Measurements from ENCODE around the gene ADGRV1. TPM values are rescaled to one million over a fixed set of nuclear protein-coding genes. Genes with fewer than 3 reads are reported as not detected.

Gene ADGRV1
- total RNA-seq, 4 donors from 2014 or later, result 0.25 to 0.60 (median 0.56) TPM; not detected in 1

GRCh38 chr5:90824436-90824835 is 265.8 kb downstream of the ADGRV1 start:
- DNase-seq (ENCODE audit: low spot score), result no peak
- ATAC-seq (ENCODE audit: low FRiP score), result no peak

DNA sequence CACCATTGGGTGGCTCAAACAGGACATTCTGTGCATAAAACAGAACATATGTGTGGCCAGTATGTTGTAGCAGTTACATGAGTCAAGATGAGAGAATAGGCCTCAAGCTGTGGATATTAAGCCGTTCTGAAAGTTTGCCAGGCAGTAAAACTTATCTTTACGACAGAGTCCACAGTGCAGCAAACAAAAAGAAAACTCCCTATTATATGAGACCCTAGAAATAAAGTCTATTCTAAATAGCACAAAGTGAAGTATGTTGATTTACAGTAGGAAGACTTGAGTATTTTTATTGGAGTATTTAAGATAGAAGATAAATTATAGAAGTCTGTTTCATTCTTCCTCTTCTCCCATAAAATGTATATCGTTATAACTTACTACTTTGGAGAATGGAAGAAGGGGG is 271.5 kb downstream of the ADGRV1 start:
- no peak for TF ChIP-seq CTCF (IDR thresholded peaks at IDR 0.05)
- ATAC-seq (ENCODE audit: low FRiP score), result no peak
- no peak for DNase-seq (ENCODE audit: low spot score)

More at GRCh38 chr5:90824436-90824835, 265.8 kb downstream of the ADGRV1 start:
- no peak for TF ChIP-seq CTCF (IDR thresholded peaks at IDR 0.05)

DNA sequence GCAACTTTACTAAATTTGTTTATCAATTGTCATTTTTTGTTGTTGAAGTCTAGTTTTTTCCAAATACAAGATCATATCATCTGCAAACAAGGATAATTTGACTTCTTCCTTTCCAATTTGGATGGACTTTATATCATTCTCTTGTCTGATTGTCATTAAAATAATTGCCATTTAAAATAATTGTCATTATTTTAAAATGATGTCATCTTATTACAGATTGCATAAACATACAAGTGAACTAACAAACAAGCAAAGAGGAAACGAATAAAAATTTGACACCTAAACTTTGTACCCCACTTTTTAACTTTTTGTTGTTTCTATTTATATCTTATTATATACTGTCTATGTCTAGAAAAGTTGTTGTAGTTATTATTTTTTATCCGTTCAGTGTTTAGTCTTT is 275.2 kb downstream of the ADGRV1 start:
- DNase-seq (ENCODE audit: low spot score), result no peak
- TF ChIP-seq CTCF (IDR thresholded peaks at IDR 0.05), result no peak
- ATAC-seq (ENCODE audit: low FRiP score), result no peak

- DNase-seq (ENCODE audit: low spot score) (no peak), ATAC-seq (ENCODE audit: low FRiP score) (no peak)
- TF ChIP-seq CTCF (IDR thresholded peaks at IDR 0.05), result no peak
Measured at GRCh38 chr5:90834711-90835110, 276.1 kb downstream of the ADGRV1 start.

- ATAC-seq (ENCODE audit: low FRiP score) (no peak), DNase-seq (ENCODE audit: low spot score) (no peak)
- TF ChIP-seq CTCF (IDR thresholded peaks at IDR 0.05), result no peak
Measured at GRCh38 chr5:90843443-90843842, 284.8 kb downstream of the ADGRV1 start.

GRCh38 chr5:90844931-90845330 is 286.3 kb downstream of the ADGRV1 start:
- DNase-seq (ENCODE audit: low spot score), result no peak
- ATAC-seq (ENCODE audit: low FRiP score), result no peak

More at GRCh38 chr5:90844931-90845330, 286.3 kb downstream of the ADGRV1 start:
- TF ChIP-seq CTCF (IDR thresholded peaks at IDR 0.05), result no peak

Measured in omental fat pad (tissue), 4 donors.